Endothelial cell (in vitro differentiated cells): ENCODE measurements around the gene IFITM1. TPM values are rescaled to one million over a fixed set of nuclear protein-coding genes. Genes with fewer than 3 reads are reported as not detected.

Experiments used
- DNase-seq: peaks from one replicate; pipeline ENCODE4 v3.0.0; 2021; ENCODE audit warnings: low spot score
- H3K27ac Mint-ChIP-seq: one replicate; pipeline ENCODE4 v1.8.0; 2021; ENCODE audit warnings: mixed read lengths, inconsistent platforms; ENCODE audit not compliant: unreplicated experiment
- H3K27me3 Mint-ChIP-seq: one replicate; pipeline ENCODE4 v1.8.0; 2021; ENCODE audit warnings: mild to moderate bottlenecking, moderate library complexity, mixed read lengths, inconsistent platforms; ENCODE audit not compliant: unreplicated experiment
- H3K36me3 Mint-ChIP-seq: one replicate; pipeline ENCODE4 v1.8.0; 2021; ENCODE audit warnings: mild to moderate bottlenecking, low read depth, mixed read lengths, inconsistent platforms; ENCODE audit not compliant: unreplicated experiment
- H3K4me1 Mint-ChIP-seq: one replicate; pipeline ENCODE4 v1.8.0; 2021; ENCODE audit warnings: mild to moderate bottlenecking, mixed read lengths, inconsistent platforms; ENCODE audit not compliant: unreplicated experiment
- H3K4me3 Mint-ChIP-seq: one replicate; pipeline ENCODE4 v1.8.0; 2021; ENCODE audit warnings: mild to moderate bottlenecking, mixed read lengths, inconsistent platforms; ENCODE audit not compliant: unreplicated experiment
- H3K9me3 Mint-ChIP-seq: one replicate; pipeline ENCODE4 v1.8.0; 2021; ENCODE audit warnings: mixed read lengths, inconsistent platforms; ENCODE audit not compliant: unreplicated experiment
- total RNA-seq: library from RNA; stranded (reverse); fragmentation: NEBNext Ultra II Directional; extraction: Animal tissue kit (Norgen Biotek cat#: 25700); gene quantifications from one replicate; pipeline ENCODE4 v1.2.1, GENCODE V29; 2021; ENCODE audit not compliant: unreplicated experiment
- TF ChIP-seq, protein P1 (sequence below): fragments of 200-600 bp; sonication (generic); IDR thresholded peaks from one replicate; pipeline ENCODE4 v1.5.0; 2021; ENCODE audit warnings: antibody characterized with exemption; ENCODE audit not compliant: unreplicated experiment

IFITM1 gene
- total RNA-seq, 1 donor from 2014 or later: 23.4 TPM

DNA sequence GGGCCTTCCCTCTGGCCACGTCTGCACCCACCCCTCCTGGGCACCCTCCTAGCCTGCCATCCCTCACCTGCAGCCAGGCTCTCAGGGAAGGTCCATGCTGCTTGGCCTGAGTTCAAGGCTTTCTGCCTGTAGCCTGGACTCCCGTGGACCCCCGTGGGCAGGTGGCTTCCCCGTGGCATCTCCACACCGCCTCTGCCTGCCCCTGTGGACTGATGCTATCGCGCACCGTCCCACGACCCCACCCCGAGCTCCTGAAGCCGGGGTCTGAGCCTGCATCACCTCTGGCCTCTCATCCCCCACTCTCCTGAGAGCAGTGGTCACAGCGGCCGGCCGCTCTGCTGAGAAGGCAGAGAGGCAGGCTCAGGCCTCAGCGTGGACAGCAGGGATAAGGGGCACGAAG is 19.1 kb upstream of the IFITM1 start:
- TF ChIP-seq, protein P1, sequence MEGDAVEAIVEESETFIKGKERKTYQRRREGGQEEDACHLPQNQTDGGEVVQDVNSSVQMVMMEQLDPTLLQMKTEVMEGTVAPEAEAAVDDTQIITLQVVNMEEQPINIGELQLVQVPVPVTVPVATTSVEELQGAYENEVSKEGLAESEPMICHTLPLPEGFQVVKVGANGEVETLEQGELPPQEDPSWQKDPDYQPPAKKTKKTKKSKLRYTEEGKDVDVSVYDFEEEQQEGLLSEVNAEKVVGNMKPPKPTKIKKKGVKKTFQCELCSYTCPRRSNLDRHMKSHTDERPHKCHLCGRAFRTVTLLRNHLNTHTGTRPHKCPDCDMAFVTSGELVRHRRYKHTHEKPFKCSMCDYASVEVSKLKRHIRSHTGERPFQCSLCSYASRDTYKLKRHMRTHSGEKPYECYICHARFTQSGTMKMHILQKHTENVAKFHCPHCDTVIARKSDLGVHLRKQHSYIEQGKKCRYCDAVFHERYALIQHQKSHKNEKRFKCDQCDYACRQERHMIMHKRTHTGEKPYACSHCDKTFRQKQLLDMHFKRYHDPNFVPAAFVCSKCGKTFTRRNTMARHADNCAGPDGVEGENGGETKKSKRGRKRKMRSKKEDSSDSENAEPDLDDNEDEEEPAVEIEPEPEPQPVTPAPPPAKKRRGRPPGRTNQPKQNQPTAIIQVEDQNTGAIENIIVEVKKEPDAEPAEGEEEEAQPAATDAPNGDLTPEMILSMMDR: no peak
- Mint-ChIP-seq H3K4me1 (peaks cover 5% of the 10 kb centered on the region), H3K36me3 (peaks cover 6% of the 10 kb centered on the region), H3K27ac (no peak overlapping the region), H3K27me3 (peaks cover 2% of the 10 kb centered on the region), H3K4me3 (no peak overlapping the region), H3K9me3 (no peaks in the 10 kb centered on the region)
- DNase-seq: no peak

DNA sequence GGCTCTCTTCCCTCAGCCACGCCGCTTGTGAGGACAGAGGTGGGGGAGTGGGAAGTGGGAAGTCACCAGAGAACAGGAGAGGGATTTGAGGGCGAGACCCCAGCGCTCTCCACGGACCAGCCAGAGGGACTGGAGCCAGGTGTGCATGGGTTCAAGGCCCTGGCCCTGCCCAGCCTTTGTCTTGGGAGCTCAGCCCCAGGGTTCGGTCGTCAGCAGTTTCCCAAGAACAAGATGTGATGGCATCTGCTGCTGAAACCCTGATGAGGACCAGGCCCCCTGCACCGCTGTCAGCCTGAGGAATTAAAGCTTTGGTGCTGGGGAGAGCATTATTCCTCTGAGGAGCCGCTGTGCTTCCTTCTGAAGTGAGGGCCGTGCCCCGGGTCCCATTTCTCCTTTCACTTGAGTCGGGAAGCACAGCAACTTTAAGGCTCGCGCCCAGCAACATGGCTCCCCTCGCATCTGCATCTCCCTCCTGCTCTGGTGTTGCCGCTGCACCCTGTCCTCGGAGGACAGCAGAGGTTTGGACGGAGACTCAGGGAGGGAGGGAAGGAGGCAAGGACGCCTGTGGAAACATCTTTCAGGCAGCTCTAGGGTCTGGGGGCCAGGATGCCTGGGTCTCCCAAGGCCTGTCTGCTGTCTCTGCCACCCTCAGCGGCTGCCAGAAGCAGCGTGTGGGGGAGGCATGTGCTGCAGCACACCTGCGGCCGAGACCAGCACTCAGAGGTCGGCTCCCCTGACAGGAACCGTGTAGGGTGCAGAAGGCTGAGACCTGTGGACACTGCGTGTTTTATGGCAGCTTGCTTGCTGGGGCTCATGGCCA is 18.3 kb upstream of the IFITM1 start:
- Mint-ChIP-seq H3K4me3 (peak overlapping the region; percentile 31), H3K4me1 (peaks cover 5% of the 10 kb centered on the region), H3K27ac (no peak overlapping the region), H3K36me3 (peaks cover 6% of the 10 kb centered on the region), H3K27me3 (peaks cover 2% of the 10 kb centered on the region), H3K9me3 (no peaks in the 10 kb centered on the region)
- no peak for DNase-seq
- TF ChIP-seq, protein P1: no peak

DNA sequence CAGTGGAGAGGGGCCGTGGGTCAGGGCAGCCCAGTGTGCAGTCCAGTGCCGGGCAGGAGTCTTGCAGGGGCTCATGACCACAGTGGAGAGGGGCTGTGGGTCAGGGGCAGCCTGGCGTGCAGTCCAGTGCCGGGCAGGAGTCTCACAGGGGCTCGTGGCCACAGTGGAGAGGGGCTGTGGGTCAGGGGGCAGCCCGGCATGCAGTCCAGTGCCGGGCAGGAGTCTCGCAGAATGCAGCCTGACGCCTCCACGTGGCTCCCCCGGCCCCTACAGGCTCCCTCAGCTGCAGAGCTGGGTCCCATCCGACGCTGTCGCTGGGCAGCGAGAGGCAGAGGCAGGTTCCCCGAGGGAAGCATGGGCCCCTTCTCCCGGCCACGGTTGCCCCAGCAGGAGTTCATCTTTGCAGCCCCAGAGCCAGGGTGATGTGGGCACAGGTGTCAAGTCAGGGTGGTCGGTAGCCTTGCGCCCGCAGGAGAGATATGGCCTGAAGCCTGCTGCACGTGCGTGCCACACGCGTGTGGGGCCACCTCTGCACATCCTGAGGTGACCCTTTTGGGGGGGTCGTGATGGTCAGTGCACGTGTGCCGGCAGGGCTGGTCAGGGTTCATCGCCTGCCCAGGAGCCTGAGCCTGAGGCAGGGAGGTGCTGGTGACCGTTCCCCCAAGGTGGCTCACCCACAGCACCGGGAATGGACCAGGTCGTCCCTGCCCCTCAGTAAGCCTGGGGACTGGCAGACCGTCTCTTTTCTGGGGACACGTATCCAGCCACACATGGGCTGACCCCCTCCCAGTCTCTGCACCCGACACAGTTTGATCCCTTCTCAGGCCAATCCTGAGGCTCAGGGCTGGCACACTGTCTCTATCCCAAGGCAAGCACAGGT is 17.4 kb upstream of the IFITM1 start:
- peaks cover 5% of the 10 kb centered on the region for H3K4me1 Mint-ChIP-seq
- H3K36me3 Mint-ChIP-seq: peaks cover 6% of the 10 kb centered on the region
- no peak for DNase-seq
- peaks cover 2% of the 10 kb centered on the region for H3K27me3 Mint-ChIP-seq
- no peak overlapping the region for H3K27ac Mint-ChIP-seq
- H3K4me3 Mint-ChIP-seq: no peak overlapping the region
- H3K9me3 Mint-ChIP-seq: no peaks in the 10 kb centered on the region
- TF ChIP-seq, protein P1: no peak

DNA sequence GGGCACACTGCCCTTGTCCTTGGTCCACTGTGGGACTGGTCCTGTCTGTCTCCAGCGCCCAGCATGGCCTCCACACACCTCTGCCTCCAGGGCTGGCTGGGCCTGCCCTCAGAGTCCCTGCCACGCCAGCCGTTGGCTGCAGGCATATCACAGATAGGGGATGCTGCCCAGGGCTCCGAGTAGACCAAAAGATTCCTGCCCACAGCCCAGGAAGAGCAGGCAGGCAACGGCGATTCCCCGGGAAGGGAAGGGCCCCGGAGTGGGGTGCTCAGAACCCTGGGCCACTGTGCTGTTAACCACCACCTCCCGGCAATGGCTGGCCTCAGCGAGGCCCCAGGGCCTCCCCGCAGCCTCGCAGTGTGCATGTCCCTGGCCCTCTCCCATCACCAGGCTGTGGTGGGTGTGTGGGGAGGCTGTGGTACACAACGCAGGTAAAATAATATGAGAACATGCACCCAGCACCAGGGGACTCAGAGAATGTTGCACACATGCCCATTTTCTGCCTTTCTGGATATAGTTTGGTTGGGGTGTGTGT is 16.7 kb upstream of the IFITM1 start:
- Mint-ChIP-seq H3K36me3 (peaks cover 6% of the 10 kb centered on the region), H3K27ac (no peak overlapping the region), H3K4me3 (no peak overlapping the region), H3K4me1 (peaks cover 5% of the 10 kb centered on the region), H3K9me3 (no peaks in the 10 kb centered on the region), H3K27me3 (peaks cover 2% of the 10 kb centered on the region)
- DNase-seq: no peak
- TF ChIP-seq, protein P1: no peak
